GM12801 (cell line): ENCODE measurements around the gene BZW2.

Experiments used
- CTCF ChIP-seq: IDR thresholded peaks from one replicate; pipeline ENCODE4 v1.5.1; 2011; ENCODE audit warnings: control low read depth; ENCODE audit not compliant: insufficient read length; ENCODE audit errors: extremely low read depth

BZW2 gene

GRCh38 chr7:16729541-16729940, 83.6 kb downstream of the BZW2 start:
- no peak for TF ChIP-seq CTCF

- no peak for TF ChIP-seq CTCF
Measured at GRCh38 chr7:16730937-16731336, 85.0 kb downstream of the BZW2 start.

GRCh38 chr7:16732828-16733227, 86.8 kb downstream of the BZW2 start:
- no peak for TF ChIP-seq CTCF

- no peak for TF ChIP-seq CTCF
Measured at GRCh38 chr7:16734148-16734726, 88.3 kb downstream of the BZW2 start.

GRCh38 chr7:16735020-16735419, 89.0 kb downstream of the BZW2 start:
- no peak for TF ChIP-seq CTCF

GRCh38 chr7:16738011-16738688, 92.2 kb downstream of the BZW2 start:
- no peak for TF ChIP-seq CTCF

- no peak for TF ChIP-seq CTCF
Measured at GRCh38 chr7:16739863-16740622, 94.1 kb downstream of the BZW2 start.
